Urothelium cell line (cell line): Measurements from ENCODE around the gene FAF2.
"Not testable (repeated sequence)": the region's sequence is repeated elsewhere in the genome, so short reads cannot be mapped to it uniquely, and the experiment has no call there.

Experiments used
- DNase-seq: peaks from one replicate; pipeline ENCODE4 v3.0.0; 2011; ENCODE audit warnings: low spot score, mixed read lengths
- FAIRE-seq: peaks from 2 replicates; lab custom pipeline; 2011; peaks lifted over from hg19 to GRCh38; lab: Jason Lieb, UNC

Gene FAF2

DNA sequence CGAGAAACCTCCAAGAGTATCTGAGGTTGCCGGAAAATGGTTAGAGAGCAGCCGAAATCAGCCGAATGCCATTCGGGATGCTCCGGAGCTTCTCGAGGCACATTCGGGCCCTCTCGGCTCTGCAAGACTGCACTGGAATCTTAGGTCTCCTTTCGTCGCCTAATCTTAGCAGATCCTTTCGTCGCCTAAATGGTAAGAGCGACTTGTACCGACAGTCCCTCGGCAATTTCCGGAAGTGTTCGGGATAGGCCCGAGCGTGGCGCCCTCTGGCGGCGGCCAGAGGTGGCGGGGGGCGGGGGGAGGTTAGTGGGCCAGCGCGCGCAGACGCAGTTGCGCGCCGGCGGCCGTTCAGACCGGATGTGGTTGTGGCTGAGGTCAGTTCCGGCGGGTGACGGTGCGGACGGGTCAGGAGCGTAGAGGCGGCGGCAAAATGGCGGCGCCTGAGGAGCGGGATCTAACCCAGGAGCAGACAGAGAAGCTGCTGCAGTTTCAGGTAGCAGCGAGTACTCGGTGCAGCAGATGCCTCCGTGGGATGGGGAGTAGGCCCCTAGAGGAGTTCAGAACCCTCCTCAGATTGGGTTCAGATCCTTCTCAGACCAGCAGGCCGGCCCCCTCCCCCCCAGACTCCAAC lies at the start of gene FAF2:
TSS of gene FAF2 (plus strand) at position 408 of the 631 bp plus-strand sequence. CDS start at position 431, 23 bp downstream.
- DNase-seq (peak; percentile 99), FAIRE-seq (peak; percentile 69)

DNA sequence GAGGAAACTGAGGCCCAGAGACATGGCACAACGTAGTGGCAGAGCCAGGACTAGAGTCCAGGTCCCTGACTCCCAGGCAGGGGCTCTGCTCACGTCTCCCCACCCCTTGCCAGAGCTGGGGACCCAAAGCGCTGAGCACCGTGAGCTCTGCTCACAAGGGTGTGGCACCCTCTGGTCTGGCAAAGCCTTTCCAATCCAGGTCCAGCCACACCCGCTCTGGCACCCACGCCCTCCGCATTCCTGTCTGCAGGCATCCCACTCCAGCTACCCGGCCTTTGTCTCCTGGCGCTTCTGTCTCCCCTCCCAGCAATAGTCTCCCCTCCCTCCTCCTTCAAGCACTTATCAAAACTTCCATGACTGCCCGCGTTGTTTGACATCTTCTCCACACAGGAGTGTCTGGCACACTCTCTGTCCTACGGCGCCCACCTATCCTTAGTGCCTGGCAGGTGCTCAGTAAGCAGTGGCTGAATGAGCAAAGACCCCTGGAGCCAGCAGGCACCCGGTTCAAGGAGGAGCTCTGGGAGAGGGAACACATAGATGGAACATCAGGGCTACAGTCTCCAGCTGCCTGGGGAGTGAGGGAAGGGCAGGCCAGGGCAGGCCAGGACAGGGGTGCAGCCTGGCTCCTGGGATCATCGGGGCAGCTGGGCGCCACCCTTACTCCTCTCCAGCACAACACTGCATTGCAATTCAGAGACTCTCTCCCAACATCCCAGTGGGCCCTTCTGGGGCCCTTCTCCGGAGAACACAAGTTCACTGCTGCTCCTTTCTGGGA lies 47.6 kb upstream of the FAF2 start:
- DNase-seq (no peak), FAIRE-seq (no peak)

GRCh38 chr5:176401281-176402205 lies 46.6 kb upstream of the FAF2 start:
- DNase-seq (no peak), FAIRE-seq (no peak)

DNA sequence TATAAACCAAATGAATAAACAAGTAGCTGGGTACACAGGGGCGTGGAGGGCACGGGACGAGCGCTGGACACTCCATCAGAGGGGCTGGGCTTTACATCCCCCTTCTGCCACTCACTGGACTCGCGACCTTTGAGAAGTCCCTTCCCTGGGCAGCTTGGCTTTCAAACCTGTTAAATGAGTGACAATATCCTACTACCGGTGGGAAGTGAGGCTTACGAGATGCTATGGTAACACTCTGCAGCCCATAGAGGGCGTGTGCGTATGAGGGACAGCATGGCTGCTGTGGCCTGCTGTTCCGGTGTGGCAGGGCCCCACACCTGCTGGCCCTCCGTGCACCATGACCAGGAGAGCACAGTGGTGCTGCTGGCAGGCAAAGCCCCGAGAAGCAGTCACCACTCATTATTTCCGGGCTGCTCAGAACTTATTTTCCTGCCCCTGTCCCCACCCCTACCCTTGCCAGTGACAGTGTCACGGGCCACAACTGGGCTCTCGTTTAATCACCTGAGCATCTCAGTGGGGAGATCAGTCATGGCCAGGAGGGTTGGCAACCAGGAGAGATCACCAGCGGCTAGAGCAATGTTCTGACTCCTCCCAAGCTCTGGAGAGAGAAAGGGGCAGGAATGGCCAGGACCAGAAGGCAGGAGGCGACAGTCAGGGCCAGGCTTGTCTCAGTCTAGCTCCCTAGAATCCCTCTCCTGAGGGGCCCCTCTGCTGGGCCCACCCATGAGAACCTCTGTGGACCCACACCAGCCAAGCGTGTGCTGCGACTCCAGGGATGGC lies 42.3 kb upstream of the FAF2 start:
- FAIRE-seq (no peak), DNase-seq (no peak)

DNA sequence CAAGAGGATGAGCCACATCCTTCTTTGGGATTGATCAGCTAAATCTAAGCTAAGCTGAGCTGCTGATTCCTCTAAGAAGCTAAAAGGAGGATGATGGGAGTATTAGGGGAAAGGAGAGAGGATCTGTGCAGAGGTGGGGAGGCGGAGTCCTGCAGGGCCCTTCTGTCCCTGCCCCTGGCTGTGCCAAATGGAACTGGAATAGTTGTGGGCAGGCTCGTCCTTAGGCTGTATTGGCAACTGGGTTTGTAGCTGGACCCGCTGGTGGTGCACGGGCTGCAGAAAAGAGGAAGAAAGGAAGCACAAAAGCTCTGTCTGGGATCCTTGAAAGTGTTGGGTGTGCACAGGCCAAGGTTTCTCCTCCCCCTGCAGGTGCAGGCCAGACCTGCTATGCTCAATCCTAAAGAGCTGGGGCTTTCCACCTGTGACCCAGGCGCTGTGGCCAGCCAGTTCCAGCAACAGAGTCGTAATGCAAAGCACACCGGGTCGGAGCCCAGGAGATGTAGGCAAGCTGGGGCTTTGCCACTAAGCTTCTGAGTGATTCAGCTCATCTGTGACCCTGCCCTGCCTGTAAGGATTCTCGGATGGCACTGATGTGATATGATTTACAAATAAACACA lies 41.6 kb upstream of the FAF2 start:
- DNase-seq (no peak), FAIRE-seq (no peak)

- DNase-seq, result no peak
Observed at GRCh38 chr5:176407456-176408251, 40.5 kb upstream of the FAF2 start.

GRCh38 chr5:176408252-176408573 lies 40.0 kb upstream of the FAF2 start:
- FAIRE-seq, DNase-seq: not testable (repeated sequence)

More at GRCh38 chr5:176407456-176408251, 40.5 kb upstream of the FAF2 start:
- FAIRE-seq, result no peak

- FAIRE-seq, result no peak
- no peak for DNase-seq
Observed at GRCh38 chr5:176408590-176408989, 39.6 kb upstream of the FAF2 start.

DNA sequence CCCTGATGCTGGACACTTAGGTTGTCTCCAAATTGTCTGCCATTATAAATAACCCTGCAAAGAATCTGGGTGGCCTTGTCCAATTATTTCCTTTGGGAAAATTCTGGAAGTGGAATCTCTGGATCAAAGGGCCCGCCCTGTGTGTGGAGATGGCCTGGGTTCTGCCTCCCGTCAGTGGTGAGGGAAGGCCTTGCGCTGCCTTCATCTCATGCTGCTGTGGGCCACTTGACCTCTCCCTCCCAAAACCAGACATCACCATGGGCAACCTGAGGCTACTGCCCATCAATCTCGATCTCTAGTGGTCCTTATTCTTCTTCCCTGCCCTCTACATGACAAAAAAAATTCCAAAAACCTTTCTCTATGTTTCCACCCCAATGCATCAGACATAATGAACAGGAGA lies 38.4 kb upstream of the FAF2 start:
- DNase-seq (no peak), FAIRE-seq (no peak)

- DNase-seq (no peak), FAIRE-seq (no peak)
Observed at GRCh38 chr5:176410486-176411180, 37.6 kb upstream of the FAF2 start.

DNA sequence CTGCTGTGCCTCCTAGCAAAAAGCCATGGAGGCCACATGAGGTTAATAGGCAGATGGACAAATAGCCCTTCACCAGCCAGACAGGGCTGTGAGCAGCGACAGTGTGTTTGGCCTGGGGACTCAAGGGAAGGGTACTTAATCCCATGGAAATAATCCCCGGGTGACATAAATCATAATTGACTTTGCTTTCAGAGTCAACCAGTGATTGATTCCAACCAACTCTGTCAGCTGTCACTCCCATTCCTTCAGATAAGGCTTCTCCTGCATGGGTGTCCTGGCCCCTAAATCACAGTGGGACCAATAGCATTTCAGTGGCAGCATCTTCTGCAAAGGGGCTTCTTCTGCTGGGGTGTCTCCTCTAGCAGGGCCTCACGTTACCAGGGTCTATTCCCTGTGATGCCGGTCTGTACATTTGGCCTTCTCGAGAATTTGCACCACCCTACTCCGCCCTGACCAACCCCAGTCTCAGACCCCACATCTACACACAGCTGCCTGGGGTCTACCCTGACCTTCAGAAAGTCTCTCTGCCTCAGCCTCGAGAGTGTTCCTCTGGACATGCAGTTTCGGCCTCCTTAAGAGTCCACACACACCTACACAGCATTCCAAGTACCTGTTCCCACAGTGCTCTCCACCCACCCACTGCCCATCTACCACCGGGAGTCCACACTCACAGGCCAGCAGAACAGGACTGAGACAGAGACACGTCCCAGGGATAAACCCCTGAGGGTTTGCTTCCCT lies 35.5 kb upstream of the FAF2 start:
- no peak for DNase-seq
- no peak for FAIRE-seq

DNA sequence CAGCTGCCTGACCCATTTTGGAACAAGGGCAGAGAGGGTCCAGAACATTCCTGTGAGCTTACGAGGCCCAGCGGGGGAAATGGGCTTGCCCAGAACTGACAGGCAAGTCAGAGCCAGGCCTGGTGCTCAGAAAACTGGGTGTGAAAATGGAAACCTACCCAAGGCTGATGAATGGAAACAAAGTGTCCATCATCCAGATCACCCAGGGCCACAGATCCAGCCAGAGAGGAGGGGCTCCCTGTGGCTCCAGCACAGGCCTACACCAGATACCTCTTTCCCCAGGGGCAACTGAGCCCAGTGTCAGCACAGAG lies 35.0 kb upstream of the FAF2 start:
- DNase-seq (no peak), FAIRE-seq (no peak)

DNA sequence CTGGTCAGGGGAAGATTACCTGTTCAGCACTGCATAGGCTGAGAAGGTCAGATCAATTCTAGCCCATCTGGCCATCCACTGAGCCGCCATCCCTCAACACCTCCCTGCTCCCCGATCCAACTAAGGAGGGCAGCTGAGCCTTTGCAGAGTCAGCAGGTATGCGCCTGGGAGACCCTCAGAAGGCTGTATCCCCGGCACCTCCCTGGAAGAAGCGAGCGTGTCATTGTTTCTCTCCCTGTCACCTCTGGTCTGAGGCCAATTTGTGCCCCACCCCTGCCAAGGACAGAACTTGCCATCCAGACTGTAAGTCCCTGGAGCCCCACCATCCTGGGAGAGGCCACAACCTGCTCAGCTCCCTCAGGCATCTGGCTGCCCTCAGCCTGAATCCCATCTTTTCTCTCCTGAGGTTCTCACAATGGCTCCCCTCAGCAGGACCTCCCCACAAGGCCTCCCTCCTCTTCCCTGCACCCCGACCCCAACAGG lies 34.4 kb upstream of the FAF2 start:
- FAIRE-seq (no peak), DNase-seq (no peak)

DNA sequence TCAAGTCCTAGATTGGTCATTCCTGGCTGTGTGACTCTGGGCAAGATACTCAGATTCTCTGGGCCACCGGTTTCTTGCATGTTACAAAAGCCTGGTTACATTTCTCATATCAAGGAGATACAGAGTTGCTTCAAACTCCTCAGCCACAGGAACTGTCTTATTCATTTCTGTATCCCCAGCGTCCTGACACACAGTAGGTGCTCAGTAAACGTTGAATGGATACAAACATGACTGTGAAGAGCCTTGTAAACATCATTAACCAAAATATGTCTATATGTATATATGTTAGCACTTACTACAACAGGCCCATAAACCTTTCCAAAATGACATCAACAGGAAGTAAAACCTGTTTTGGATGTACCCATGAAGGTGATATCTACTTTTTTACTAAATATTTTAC lies 33.5 kb upstream of the FAF2 start:
- DNase-seq (no peak), FAIRE-seq (no peak)

DNA sequence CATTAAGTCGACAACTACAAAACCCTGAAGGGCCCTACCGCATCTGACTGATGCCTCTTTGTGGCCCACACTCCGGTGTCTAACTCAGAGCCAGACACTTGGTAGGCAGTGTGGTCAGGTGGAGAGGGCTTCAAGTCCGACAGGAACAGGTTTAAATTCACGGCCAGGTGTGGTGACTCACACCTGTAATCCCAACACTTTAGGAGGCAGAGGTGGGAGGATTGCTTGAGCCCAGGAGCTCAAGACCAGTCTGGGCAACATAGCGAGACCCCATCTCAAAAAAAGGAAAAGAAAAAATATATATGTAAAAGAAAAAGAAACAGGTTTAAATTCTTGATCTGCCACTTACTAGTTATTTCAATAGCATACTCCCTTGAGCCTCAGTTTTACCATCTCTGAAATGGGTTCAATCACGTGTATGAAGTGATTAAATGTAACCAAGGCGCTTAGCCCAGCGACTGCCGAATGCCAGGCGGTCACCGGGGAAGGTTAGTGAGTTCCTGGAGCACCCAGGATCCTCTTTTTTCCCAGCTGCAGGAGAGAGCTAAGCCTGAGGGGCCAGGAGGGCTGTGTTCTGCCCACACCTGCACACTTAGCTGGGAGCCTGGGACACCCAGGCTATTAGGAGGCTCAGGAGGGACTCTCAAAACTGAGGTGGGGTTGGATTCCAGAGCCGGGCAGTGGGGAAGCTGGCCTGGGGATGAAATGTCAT lies 32.8 kb upstream of the FAF2 start:
- FAIRE-seq (no peak), DNase-seq (no peak)

GRCh38 chr5:176415952-176416924 lies 31.9 kb upstream of the FAF2 start, which contains the start of gene CLTB:
CLTB (minus strand) TSS chr5:176416539; CDS start chr5:176416363, 176 bp downstream.
- peak; percentile 95 for DNase-seq
- peak; percentile 84 for FAIRE-seq
